Activated T-helper 1 cell treated with anti-CD3 and anti-CD28 coated beads, Interleukin-12 subunit alpha, Interleukin-12 subunit beta, Interleukin-2, Interleukin-4 antibody, amounts not matched to agents 30 ng/mL and 10 ng/mL and 1 ng/mL, durations not matched to agents 14 hours and 24 hours and 36 hours (primary cell): ENCODE measurements around the gene CNTN5. TPM values are rescaled to one million over a fixed set of nuclear protein-coding genes. Genes with fewer than 3 reads are reported as not detected.

Source experiments
- DNase-seq: peaks from one replicate; pipeline ENCODE4 v3.0.0; 2021; ENCODE audit warnings: low spot score
- H3K27ac Mint-ChIP-seq: one replicate; pipeline ENCODE4 v1.8.0; 2021; ENCODE audit warnings: mild to moderate bottlenecking, mixed read lengths
- H3K27me3 Mint-ChIP-seq: one replicate; pipeline ENCODE4 v1.8.0; 2022; ENCODE audit warnings: mild to moderate bottlenecking, moderate library complexity, mixed read lengths; ENCODE audit not compliant: insufficient read depth
- H3K36me3 Mint-ChIP-seq: one replicate; pipeline ENCODE4 v1.8.0; 2021; ENCODE audit warnings: low read depth, mixed read lengths
- H3K4me1 Mint-ChIP-seq: one replicate; pipeline ENCODE4 v1.8.0; 2021; ENCODE audit warnings: low read depth, mixed read lengths
- H3K4me3 Mint-ChIP-seq: one replicate; pipeline ENCODE4 v1.8.0; 2021; ENCODE audit warnings: mild to moderate bottlenecking, moderate library complexity, mixed read lengths
- H3K9me3 Mint-ChIP-seq: one replicate; pipeline ENCODE4 v1.8.0; 2021; ENCODE audit warnings: mixed read lengths
- intact Hi-C: fragments of 100-400 bp; cut with micrococcal nuclease; formaldehyde crosslinking; loops from one replicate; pipeline ENCODE4 v1.15.1; 2024
- total RNA-seq: library from RNA; stranded (reverse); gene quantifications from 2 replicates; pipeline ENCODE4 v1.2.3, GENCODE V29; 2022

Gene CNTN5
- total RNA-seq, 1 donor from 2014 or later: not detected

- H3K4me1 Mint-ChIP-seq: no peaks in the 10 kb centered on the region
- H3K9me3 Mint-ChIP-seq: peaks cover 8% of the 10 kb centered on the region
- DNase-seq: no peak
- H3K36me3 Mint-ChIP-seq: no peaks in the 10 kb centered on the region
- intact Hi-C loops: no loop called here
- no peak overlapping the region for H3K27ac Mint-ChIP-seq
- no peaks in the 10 kb centered on the region for H3K27me3 Mint-ChIP-seq
- no peak overlapping the region for H3K4me3 Mint-ChIP-seq
Measured at GRCh38 chr11:99443276-99443675, 422.5 kb downstream of the CNTN5 start.

- no peak overlapping the region for H3K4me3 Mint-ChIP-seq
- intact Hi-C loops: no loop called here
- no peaks in the 10 kb centered on the region for H3K4me1 Mint-ChIP-seq
Measured at GRCh38 chr11:99446400-99446799, 425.7 kb downstream of the CNTN5 start.

GRCh38 chr11:99449345-99449744 lies 428.6 kb downstream of the CNTN5 start:
- Mint-ChIP-seq H3K4me1 (no peaks in the 10 kb centered on the region), H3K36me3 (no peaks in the 10 kb centered on the region), H3K27me3 (no peaks in the 10 kb centered on the region), H3K9me3 (no peaks in the 10 kb centered on the region), H3K27ac (no peak overlapping the region), H3K4me3 (no peak overlapping the region)
- intact Hi-C loops: no loop called here
- DNase-seq: no peak

More at GRCh38 chr11:99446400-99446799, 425.7 kb downstream of the CNTN5 start:
- Mint-ChIP-seq H3K36me3 (no peaks in the 10 kb centered on the region), H3K27ac (no peak overlapping the region), H3K9me3 (peaks cover 8% of the 10 kb centered on the region), H3K27me3 (no peaks in the 10 kb centered on the region)
- no peak for DNase-seq

GRCh38 chr11:99452075-99452474 lies 431.3 kb downstream of the CNTN5 start:
- intact Hi-C loops: no loop called here
- Mint-ChIP-seq H3K9me3 (peaks cover 1% of the 10 kb centered on the region), H3K4me1 (no peaks in the 10 kb centered on the region), H3K27ac (no peak overlapping the region), H3K4me3 (no peak overlapping the region), H3K27me3 (no peaks in the 10 kb centered on the region), H3K36me3 (no peaks in the 10 kb centered on the region)
- no peak for DNase-seq

GRCh38 chr11:99461913-99462312 lies 441.2 kb downstream of the CNTN5 start:
- H3K9me3 Mint-ChIP-seq: peaks cover 18% of the 10 kb centered on the region
- DNase-seq: no peak
- H3K27me3 Mint-ChIP-seq: no peaks in the 10 kb centered on the region
- H3K27ac Mint-ChIP-seq: no peak overlapping the region
- no peaks in the 10 kb centered on the region for H3K36me3 Mint-ChIP-seq
- no peaks in the 10 kb centered on the region for H3K4me1 Mint-ChIP-seq
- intact Hi-C loops: no loop called here
- no peak overlapping the region for H3K4me3 Mint-ChIP-seq

GRCh38 chr11:99464985-99465384 lies 444.2 kb downstream of the CNTN5 start:
- no peak for DNase-seq
- intact Hi-C loops: no loop called here
- Mint-ChIP-seq H3K4me1 (no peaks in the 10 kb centered on the region), H3K36me3 (no peaks in the 10 kb centered on the region), H3K27me3 (no peaks in the 10 kb centered on the region), H3K9me3 (peaks cover 11% of the 10 kb centered on the region), H3K27ac (no peak overlapping the region), H3K4me3 (no peak overlapping the region)

GRCh38 chr11:99489581-99489980 lies 468.8 kb downstream of the CNTN5 start:
- DNase-seq: no peak
- Mint-ChIP-seq H3K36me3 (no peaks in the 10 kb centered on the region), H3K27ac (no peak overlapping the region), H3K4me3 (no peak overlapping the region), H3K27me3 (peaks cover 1% of the 10 kb centered on the region), H3K9me3 (peaks cover 15% of the 10 kb centered on the region), H3K4me1 (no peaks in the 10 kb centered on the region)
- intact Hi-C loops: no loop called here

GRCh38 chr11:99494065-99494464 lies 473.3 kb downstream of the CNTN5 start:
- H3K27ac Mint-ChIP-seq: no peak overlapping the region
- no peaks in the 10 kb centered on the region for H3K4me1 Mint-ChIP-seq
- DNase-seq: no peak
- H3K36me3 Mint-ChIP-seq: no peaks in the 10 kb centered on the region
- H3K4me3 Mint-ChIP-seq: no peak overlapping the region
- intact Hi-C loops: no loop called here
- H3K9me3 Mint-ChIP-seq: peaks cover 10% of the 10 kb centered on the region
- H3K27me3 Mint-ChIP-seq: peaks cover 1% of the 10 kb centered on the region

- DNase-seq: no peak
- no peak overlapping the region for H3K4me3 Mint-ChIP-seq
- intact Hi-C loops: no loop called here
- H3K27ac Mint-ChIP-seq: no peak overlapping the region
- H3K4me1 Mint-ChIP-seq: no peaks in the 10 kb centered on the region
- no peaks in the 10 kb centered on the region for H3K36me3 Mint-ChIP-seq
- H3K27me3 Mint-ChIP-seq: no peaks in the 10 kb centered on the region
- peaks cover 10% of the 10 kb centered on the region for H3K9me3 Mint-ChIP-seq
Measured at GRCh38 chr11:99501655-99502054, 480.9 kb downstream of the CNTN5 start.

GRCh38 chr11:99505316-99505715 lies 484.6 kb downstream of the CNTN5 start:
- H3K36me3 Mint-ChIP-seq: no peaks in the 10 kb centered on the region
- no peak for DNase-seq
- intact Hi-C loops: no loop called here
- no peaks in the 10 kb centered on the region for H3K27me3 Mint-ChIP-seq
- H3K9me3 Mint-ChIP-seq: peaks cover 10% of the 10 kb centered on the region
- no peaks in the 10 kb centered on the region for H3K4me1 Mint-ChIP-seq
- H3K27ac Mint-ChIP-seq: no peak overlapping the region
- no peak overlapping the region for H3K4me3 Mint-ChIP-seq

GRCh38 chr11:99505831-99506230 lies 485.1 kb downstream of the CNTN5 start:
- Mint-ChIP-seq H3K4me3 (no peak overlapping the region), H3K27ac (no peak overlapping the region), H3K36me3 (no peaks in the 10 kb centered on the region), H3K9me3 (peaks cover 10% of the 10 kb centered on the region), H3K4me1 (no peaks in the 10 kb centered on the region), H3K27me3 (no peaks in the 10 kb centered on the region)
- DNase-seq: no peak
- intact Hi-C loops: no loop called here

- Mint-ChIP-seq H3K4me3 (no peak overlapping the region), H3K36me3 (no peaks in the 10 kb centered on the region), H3K9me3 (peaks cover 9% of the 10 kb centered on the region), H3K27me3 (no peaks in the 10 kb centered on the region), H3K4me1 (no peaks in the 10 kb centered on the region), H3K27ac (no peak overlapping the region)
- intact Hi-C loops: no loop called here
- DNase-seq: no peak
Measured at GRCh38 chr11:99509863-99510262, 489.1 kb downstream of the CNTN5 start.

- intact Hi-C loops: no loop called here
- DNase-seq: no peak
- Mint-ChIP-seq H3K27ac (no peak overlapping the region), H3K4me3 (no peak overlapping the region), H3K36me3 (no peaks in the 10 kb centered on the region), H3K9me3 (peaks cover 9% of the 10 kb centered on the region), H3K4me1 (no peaks in the 10 kb centered on the region), H3K27me3 (no peaks in the 10 kb centered on the region)
Measured at GRCh38 chr11:99513368-99513767, 492.6 kb downstream of the CNTN5 start.

GRCh38 chr11:99519095-99519494 lies 498.3 kb downstream of the CNTN5 start:
- no peaks in the 10 kb centered on the region for H3K27me3 Mint-ChIP-seq
- intact Hi-C loops: no loop called here
- no peaks in the 10 kb centered on the region for H3K36me3 Mint-ChIP-seq
- H3K9me3 Mint-ChIP-seq: no peaks in the 10 kb centered on the region
- H3K27ac Mint-ChIP-seq: no peak overlapping the region
- no peak overlapping the region for H3K4me3 Mint-ChIP-seq
- no peak for DNase-seq
- H3K4me1 Mint-ChIP-seq: no peaks in the 10 kb centered on the region
